DND-41 (cell line): Measurements from ENCODE around the gene PERP.

ENCODE experiments used
- CTCF ChIP-seq: IDR thresholded peaks from 2 replicates; pipeline ENCODE4 v1.5.1; 2012; ENCODE audit warnings: borderline replicate concordance, low read length, moderate library complexity, mild to moderate bottlenecking; ENCODE audit not compliant: poor library complexity, severe bottlenecking; ENCODE audit errors: extremely low read depth
- EZH2 ChIP-seq: IDR thresholded peaks from 3 replicates; pipeline ENCODE4 v1.6.1; 2012; ENCODE audit warnings: borderline replicate concordance, low read depth, mild to moderate bottlenecking, moderate library complexity, low read length, inconsistent platforms; ENCODE audit not compliant: severe bottlenecking

GRCh38 chr6:138044972-138045371 lies 62.2 kb downstream of the PERP start:
- TF ChIP-seq CTCF (no peak), EZH2 (no peak)
